OCI-LY7 (cell line): ENCODE data around the gene TDRD10. TPM values are rescaled to one million over a fixed set of nuclear protein-coding genes. Genes with fewer than 3 reads are reported as not detected.

Experiments
- BruUV-seq: library from RNA; stranded (reverse); fragments of 400-500 nt; replicated peaks from 2 replicates; lab custom pipeline; 2021; lab: Mats Ljungman, UMichigan
- CTCF ChIA-PET: fragments of 300-600 bp; sonication (Branson Sonifier 250); formaldehyde crosslinking; loops from one replicate; lab custom pipeline; 2022; ENCODE audit warnings: antibody characterized with exemption; ENCODE audit not compliant: unreplicated experiment; lab: Charles Lee
- POLR2A ChIA-PET: fragments of 300-600 bp; sonication (Branson Sonifier 250); formaldehyde crosslinking; loops from one replicate; lab custom pipeline; 2022; ENCODE audit warnings: antibody characterized with exemption; lab: Charles Lee
- DNase-seq: peaks from one replicate; pipeline ENCODE4 v3.0.0-alpha.2; 2015; ENCODE audit warnings: low spot score
- H2AFZ ChIP-seq: fragments of 200-600 bp; sonication (generic), shearing (Covaris generic); 2 replicates; pipeline ENCODE4 v1.6.1; 2014; ENCODE audit warnings: mild to moderate bottlenecking, antibody characterized with exemption, low read length, moderate library complexity
- H3K27ac ChIP-seq: fragments of 200-600 bp; sonication (generic); 2 replicates; pipeline ENCODE4 v1.5.1; 2014; ENCODE audit warnings: mixed run types, low read depth, mild to moderate bottlenecking, moderate library complexity, low read length, inconsistent platforms; ENCODE audit not compliant: poor library complexity, severe bottlenecking
- H3K36me3 ChIP-seq: fragments of 200-600 bp; sonication (generic); 2 replicates; pipeline ENCODE4 v1.6.1; 2014; ENCODE audit warnings: mild to moderate bottlenecking, antibody characterized with exemption, low read length, moderate library complexity, mixed read lengths; ENCODE audit not compliant: insufficient read depth
- H3K4me1 ChIP-seq: fragments of 200-600 bp; sonication (generic); 2 replicates; pipeline ENCODE4 v1.5.1; 2014; ENCODE audit warnings: mild to moderate bottlenecking, low read length; ENCODE audit not compliant: insufficient read depth, poor library complexity, severe bottlenecking
- H3K4me2 ChIP-seq: fragments of 200-600 bp; sonication (generic); 2 replicates; pipeline ENCODE4 v1.6.1; 2014; ENCODE audit warnings: mild to moderate bottlenecking, low read length
- H3K4me3 ChIP-seq: fragments of 200-600 bp; sonication (generic); 2 replicates; pipeline ENCODE4 v1.5.1; 2014; ENCODE audit warnings: mild to moderate bottlenecking, low read depth, low read length; ENCODE audit not compliant: poor library complexity, severe bottlenecking
- H3K79me2 ChIP-seq: fragments of 200-600 bp; sonication (generic); 2 replicates; pipeline ENCODE4 v1.6.1; 2016; ENCODE audit warnings: low read depth, mild to moderate bottlenecking, low read length, moderate library complexity, mixed read lengths; ENCODE audit not compliant: insufficient read depth
- H3K9me2 ChIP-seq: fragments of 200-600 bp; sonication (generic); 2 replicates; pipeline ENCODE4 v1.6.1; 2016; ENCODE audit warnings: mild to moderate bottlenecking, low read length, mixed read lengths; ENCODE audit not compliant: insufficient read depth
- H3K9me3 ChIP-seq: fragments of 200-600 bp; sonication (generic); 2 replicates; pipeline ENCODE4 v1.6.1; 2014; ENCODE audit warnings: mild to moderate bottlenecking, mixed run types, low read length, mixed read lengths
- H4K20me1 ChIP-seq: fragments of 200-600 bp; sonication (generic); 2 replicates; pipeline ENCODE4 v1.6.1; 2014; ENCODE audit warnings: mild to moderate bottlenecking, antibody characterized with exemption, low read length, moderate library complexity, mixed read lengths; ENCODE audit not compliant: insufficient read depth
- CTCF ChIP-seq: fragments of 200-600 bp; sonication (generic); conservative IDR thresholded peaks from 2 replicates; pipeline ENCODE4 v1.5.1; 2014; ENCODE audit warnings: mild to moderate bottlenecking, antibody characterized with exemption, low read length, moderate library complexity, mixed read lengths
- EZH2phosphoT487 ChIP-seq: fragments of 200-600 bp; sonication (generic); IDR thresholded peaks from 2 replicates; pipeline ENCODE4 v1.6.1; 2018; ENCODE audit warnings: low read depth, borderline replicate concordance, mild to moderate bottlenecking, mixed run types, antibody characterized with exemption, low read length, moderate library complexity, mixed read lengths
- intact Hi-C: fragments of 100-400 bp; cut with micrococcal nuclease; formaldehyde crosslinking; loops from one replicate; pipeline ENCODE4 v1.10.0; 2022; ENCODE audit not compliant: unreplicated experiment
- total RNA-seq, 2 experiments: library from RNA; depleted of rRNA in 1 of 2; stranded (reverse); fragments of >200 nt in 1 of 2; shearing (Covaris generic) in 1 of 2; gene quantifications; 2 replicates each; pipeline ENCODE4 v1.2.3, GENCODE V29; 2014 to 2022

Gene TDRD10
- total RNA-seq, 2 experiments from 2014 or later = 0.13 TPM; not detected in 1

- intact Hi-C loops = no loop called here
- H3K4me3 ChIP-seq = no peak overlapping the region
- peak overlapping the region; percentile 36 for H3K27ac ChIP-seq
- BruUV-seq = no TSS peak
- TF ChIP-seq EZH2phosphoT487 (no peak), CTCF (no peak)
- ChIA-PET POLR2A (no interaction called here), CTCF (no interaction called here)
- no peaks in the 10 kb centered on the region for H3K9me2 ChIP-seq
- no peak for DNase-seq
- no peaks in the 10 kb centered on the region for H3K9me3 ChIP-seq
- no peaks in the 10 kb centered on the region for H3K79me2 ChIP-seq
- H4K20me1 ChIP-seq = no peaks in the 10 kb centered on the region
- H3K4me1 ChIP-seq = peaks cover 23% of the 10 kb centered on the region
- peaks cover 99% of the 10 kb centered on the region for H3K36me3 ChIP-seq
- H2AFZ ChIP-seq = no peak overlapping the region
- no peak overlapping the region for H3K4me2 ChIP-seq
These were observed 81.8 kb downstream of the TDRD10 start for GRCh38 chr1:154583773-154584172.

GRCh38 chr1:154584267-154584994 is 82.4 kb downstream of the TDRD10 start:
- no peaks in the 10 kb centered on the region for H4K20me1 ChIP-seq
- no peaks in the 10 kb centered on the region for H3K79me2 ChIP-seq
- intact Hi-C loops = no loop called here
- peaks cover 99% of the 10 kb centered on the region for H3K36me3 ChIP-seq
- H2AFZ ChIP-seq = no peak overlapping the region
- TF ChIP-seq CTCF (peak; percentile 65), EZH2phosphoT487 (no peak)
- H3K27ac ChIP-seq = peak overlapping the region; percentile 36
- peak overlapping the region; percentile 37; the same call in 1 of the 2 replicates for H3K4me2 ChIP-seq
- H3K9me3 ChIP-seq = no peaks in the 10 kb centered on the region
- no peaks in the 10 kb centered on the region for H3K9me2 ChIP-seq
- ChIA-PET POLR2A (interaction anchor here (1.0 kb wide), 1 partner anchor 20 kb away, joined by 3 read pairs; no protein-coding TSS in a partner anchor), CTCF (no interaction called here)
- no TSS peak for BruUV-seq
- H3K4me3 ChIP-seq = no peak overlapping the region
- DNase-seq = peak; percentile 66
- H3K4me1 ChIP-seq = peaks cover 17% of the 10 kb centered on the region

GRCh38 chr1:154586231-154586630 is 84.2 kb downstream of the TDRD10 start:
- intact Hi-C loops = no loop called here
- TF ChIP-seq EZH2phosphoT487 (no peak), CTCF (no peak)
- peaks cover 17% of the 10 kb centered on the region for H3K4me1 ChIP-seq
- no peak overlapping the region for H3K4me2 ChIP-seq
- H3K36me3 ChIP-seq = peaks cover 99% of the 10 kb centered on the region
- H3K9me3 ChIP-seq = no peaks in the 10 kb centered on the region
- H4K20me1 ChIP-seq = no peaks in the 10 kb centered on the region
- no peaks in the 10 kb centered on the region for H3K79me2 ChIP-seq
- no peak overlapping the region for H3K27ac ChIP-seq
- ChIA-PET POLR2A (no interaction called here), CTCF (no interaction called here)
- BruUV-seq = no TSS peak
- no peak for DNase-seq
- H3K9me2 ChIP-seq = no peaks in the 10 kb centered on the region
- no peak overlapping the region for H2AFZ ChIP-seq
- no peak overlapping the region for H3K4me3 ChIP-seq
